Right lung (tissue), 5 donors: ENCODE measurements around the gene DNHD1. TPM values are rescaled to one million over a fixed set of nuclear protein-coding genes. Genes with fewer than 3 reads are reported as not detected.

Source experiments
- DNase-seq, 2 donors: peaks; one replicate each; pipeline ENCODE4 v3.0.0-alpha.2; 2013
- polyA plus RNA-seq, 5 donors: library from polyadenylated mRNA; unstranded; fragments of 120-200 nt; gene quantifications; one replicate each; pipeline versions ENCODE4 v1.2.1 to v1.2.3, GENCODE V29; 2013; ENCODE audit warnings: inconsistent platforms in 1 of 5, low replicate concordance in 1 of 5; ENCODE audit not compliant: insufficient read length in 5 of 5, insufficient read depth in 1 of 5

Gene DNHD1
- polyA plus RNA-seq, 5 donors, result 11.2 to 19.3 (median 16.3) TPM

GRCh38 chr11:6609502-6610015, 112.5 kb downstream of the DNHD1 start:
- DNase-seq, result no peak

- DNase-seq, result no peak
Observed at GRCh38 chr11:6610591-6610990, 113.5 kb downstream of the DNHD1 start.

GRCh38 chr11:6611092-6611962, 114.2 kb downstream of the DNHD1 start:
- DNase-seq, result peak in 1 of 2 donors; percentile 16

- DNase-seq, result no peak
Observed at GRCh38 chr11:6611963-6612212, 114.8 kb downstream of the DNHD1 start.

- peak; percentile 94 for DNase-seq
Observed at GRCh38 chr11:6612213-6613041, 115.3 kb downstream of the DNHD1 start, which contains the start of gene TAF10. TSS of gene TAF10 (minus strand) at chr11:6612216. CDS start at chr11:6612189, 27 bp downstream.

GRCh38 chr11:6613496-6613895, 116.4 kb downstream of the DNHD1 start:
- no peak for DNase-seq

- no peak for DNase-seq
Observed at GRCh38 chr11:6614446-6614845, 117.4 kb downstream of the DNHD1 start.

- DNase-seq, result no peak
Observed at GRCh38 chr11:6615046-6615445, 118.0 kb downstream of the DNHD1 start.

- DNase-seq, result no peak
Observed at GRCh38 chr11:6615882-6616585, 119.0 kb downstream of the DNHD1 start.

- no peak for DNase-seq
Observed at GRCh38 chr11:6616596-6617250, 119.6 kb downstream of the DNHD1 start.

GRCh38 chr11:6617315-6617781, 120.3 kb downstream of the DNHD1 start:
- DNase-seq, result no peak

GRCh38 chr11:6618117-6619003, 121.3 kb downstream of the DNHD1 start:
- DNase-seq, result peak; percentile 32 to 57

GRCh38 chr11:6619004-6619745, 122.1 kb downstream of the DNHD1 start, which contains the start of gene TPP1:
TSS of gene TPP1 (minus strand) at chr11:6619422. CDS start at chr11:6619400, 22 bp downstream.
- DNase-seq, result peak; percentile 90 to 94

GRCh38 chr11:6620636-6621035, 123.6 kb downstream of the DNHD1 start:
- DNase-seq, result no peak

Other genes starting within 250 kb of the DNHD1 start
- gene CCKBR, start 237.4 kb upstream of the DNHD1 start, polyA plus RNA-seq, result under 1 TPM; 0.18 to 0.31 (median 0.25) TPM
- gene CAVIN3, start 176.8 kb upstream of the DNHD1 start, polyA plus RNA-seq, result 10 to 100 TPM; 16.1 to 53.1 (median 23.8) TPM
- 10 to 100 TPM; 18.7 to 28.7 (median 22.0) TPM for gene SMPD1, start 106.8 kb upstream of the DNHD1 start, polyA plus RNA-seq
- 10 to 100 TPM; 37.6 to 47.4 (median 44.0) TPM for gene APBB1, start 78.2 kb upstream of the DNHD1 start, polyA plus RNA-seq
- 1 to 10 TPM; 5.3 to 8.8 (median 8.7) TPM for gene HPX, start 56.3 kb upstream of the DNHD1 start, polyA plus RNA-seq
- 10 to 100 TPM; 23.1 to 37.9 (median 27.7) TPM for gene TRIM3, start 23.3 kb upstream of the DNHD1 start, polyA plus RNA-seq
- 10 to 100 TPM; 63.9 to 76.8 (median 71.8) TPM for gene ARFIP2, start 15.9 kb upstream of the DNHD1 start, polyA plus RNA-seq
- 10 to 100 TPM; 27.2 to 33.0 (median 29.8) TPM for gene TIMM10B, start 15.8 kb upstream of the DNHD1 start, polyA plus RNA-seq
- 10 to 100 TPM; 20.2 to 24.9 (median 22.1) TPM for gene RRP8, start 106.3 kb downstream of the DNHD1 start, polyA plus RNA-seq
- gene ILK, start 106.5 kb downstream of the DNHD1 start, polyA plus RNA-seq, result 100 to 1,000 TPM; 144 to 159 (median 154) TPM
- 10 to 100 TPM; 53.3 to 74.1 (median 60.9) TPM for gene TAF10, start 114.9 kb downstream of the DNHD1 start, polyA plus RNA-seq
- gene TPP1, start 122.1 kb downstream of the DNHD1 start, polyA plus RNA-seq, result 10 to 100 TPM; 57.7 to 75.5 (median 72.4) TPM
- 10 to 100 TPM; 27.5 to 41.3 (median 35.1) TPM for gene DCHS1, start 158.5 kb downstream of the DNHD1 start, polyA plus RNA-seq
- 10 to 100 TPM; 50.8 to 70.8 (median 53.7) TPM for gene MRPL17, start 186.1 kb downstream of the DNHD1 start, polyA plus RNA-seq